Subcutaneous abdominal adipose tissue (tissue), 5 donors: Measurements from ENCODE around the gene ADGRB2.

Experiments used
- H3K27ac ChIP-seq: one replicate; pipeline ENCODE4 v1.7.0; 2013; ENCODE audit warnings: low read depth, mild to moderate bottlenecking, inconsistent platforms, low read length, moderate library complexity
- H3K27me3 ChIP-seq, 5 donors: one replicate each; pipeline ENCODE4 v1.7.0; 2013; ENCODE audit warnings: low read length in 5 of 5, inconsistent platforms in 1 of 5; ENCODE audit not compliant: control insufficient read depth in 5 of 5, insufficient read depth in 4 of 5
- H3K36me3 ChIP-seq, 5 donors: one replicate each; pipeline ENCODE4 v1.7.0; 2013; ENCODE audit warnings: low read length in 5 of 5; ENCODE audit not compliant: control insufficient read depth in 5 of 5, insufficient read depth in 5 of 5
- H3K4me1 ChIP-seq, 5 donors: one replicate each; pipeline ENCODE4 v1.7.0; 2013; ENCODE audit warnings: low read length in 5 of 5, mild to moderate bottlenecking in 3 of 5, moderate library complexity in 1 of 5; ENCODE audit not compliant: control insufficient read depth in 5 of 5, insufficient read depth in 5 of 5
- H3K4me3 ChIP-seq, 5 donors: one replicate each; pipeline ENCODE4 v1.7.0; 2013; ENCODE audit warnings: low read length in 5 of 5, low read depth in 1 of 5
- H3K9ac ChIP-seq, 5 donors: one replicate each; pipeline ENCODE4 v1.7.0; 2013; ENCODE audit warnings: low read length in 5 of 5, mild to moderate bottlenecking in 4 of 5, moderate library complexity in 3 of 5
- H3K9me3 ChIP-seq, 5 donors: one replicate each; pipeline ENCODE4 v1.7.0; 2013; ENCODE audit warnings: low read length in 5 of 5; ENCODE audit not compliant: control insufficient read depth in 5 of 5
- donor health status: healthy.
- donor health status: healthy.
- donor health status: healthy.
- donor health status: healthy.
- donor health status: healthy.

Gene ADGRB2

DNA sequence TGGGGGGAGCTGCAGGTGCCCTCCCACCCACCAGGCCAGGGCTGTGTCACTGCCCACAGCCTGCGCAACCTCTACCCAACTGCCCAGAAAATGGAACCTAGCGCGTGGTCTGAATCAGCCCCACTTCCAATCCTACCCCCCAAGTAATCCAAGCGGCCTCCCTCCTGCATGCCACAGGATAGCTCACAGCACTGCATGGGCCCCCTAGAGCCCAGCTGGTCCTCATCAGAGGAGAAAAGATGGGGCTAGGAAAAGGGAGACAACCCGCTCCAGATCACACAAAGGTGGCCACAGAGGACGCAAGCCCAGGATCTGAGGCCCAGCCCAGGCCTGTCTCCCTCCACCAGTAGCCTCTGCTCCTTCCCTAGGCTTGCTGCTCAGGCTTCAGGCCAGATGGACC lies 6.2 kb downstream of the ADGRB2 start:
- H3K4me1 ChIP-seq, result peaks cover 5 to 56% (median 46%) of the 10 kb centered on the region in 5 donors
- H3K36me3 ChIP-seq, result no peaks in the 10 kb centered on the region
- peaks cover 6 to 20% (median 10%) of the 10 kb centered on the region in 5 donors for H3K27me3 ChIP-seq
- H3K27ac ChIP-seq, result no peak overlapping the region
- no peaks in the 10 kb centered on the region for H3K9me3 ChIP-seq
- H3K9ac ChIP-seq, result no peak overlapping the region
- H3K4me3 ChIP-seq, result no peak overlapping the region

- no peak overlapping the region for H3K4me3 ChIP-seq
- H3K27me3 ChIP-seq, result peaks cover 4 to 13% (median 6%) of the 10 kb centered on the region in 5 donors
- H3K4me1 ChIP-seq, result peaks cover 5 to 53% (median 44%) of the 10 kb centered on the region in 5 donors
- no peak overlapping the region for H3K27ac ChIP-seq
- H3K36me3 ChIP-seq, result no peaks in the 10 kb centered on the region
- no peak overlapping the region for H3K9ac ChIP-seq
- H3K9me3 ChIP-seq, result no peaks in the 10 kb centered on the region
Measured at GRCh38 chr1:31757204-31757679, 6.9 kb downstream of the ADGRB2 start.

DNA sequence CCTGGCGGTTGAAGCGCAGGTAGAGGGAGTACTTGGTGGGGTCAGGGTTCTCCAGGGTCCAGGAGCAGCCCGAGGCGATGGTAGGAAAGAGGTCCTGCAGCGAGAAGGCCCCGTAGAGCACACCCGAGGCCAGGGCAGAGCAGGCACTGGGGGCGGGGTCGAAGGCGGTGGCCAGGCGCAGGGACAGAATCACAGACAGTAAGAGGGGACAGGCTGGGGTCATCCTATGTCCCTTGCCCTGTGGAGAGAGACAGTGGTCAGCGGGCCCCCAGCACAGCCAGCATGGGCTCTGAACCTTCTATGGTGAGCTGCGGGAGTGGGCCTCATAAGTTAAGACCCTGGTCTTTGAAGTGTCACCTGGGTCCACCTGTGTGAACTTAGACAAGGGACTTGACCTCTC lies 7.6 kb downstream of the ADGRB2 start:
- Histone ChIP-seq H3K9ac (no peak overlapping the region), H3K27ac (no peak overlapping the region), H3K4me1 (peaks cover 5 to 52% (median 43%) of the 10 kb centered on the region in 5 donors), H3K36me3 (no peaks in the 10 kb centered on the region), H3K27me3 (peaks cover 0 to 7% (median 2%) of the 10 kb centered on the region in 5 donors), H3K9me3 (no peaks in the 10 kb centered on the region), H3K4me3 (no peak overlapping the region)

GRCh38 chr1:31755850-31756492 lies 8.2 kb downstream of the ADGRB2 start:
- H3K36me3 ChIP-seq, result no peaks in the 10 kb centered on the region
- H3K27me3 ChIP-seq, result peaks cover 0 to 7% (median under 1%) of the 10 kb centered on the region in 5 donors

DNA sequence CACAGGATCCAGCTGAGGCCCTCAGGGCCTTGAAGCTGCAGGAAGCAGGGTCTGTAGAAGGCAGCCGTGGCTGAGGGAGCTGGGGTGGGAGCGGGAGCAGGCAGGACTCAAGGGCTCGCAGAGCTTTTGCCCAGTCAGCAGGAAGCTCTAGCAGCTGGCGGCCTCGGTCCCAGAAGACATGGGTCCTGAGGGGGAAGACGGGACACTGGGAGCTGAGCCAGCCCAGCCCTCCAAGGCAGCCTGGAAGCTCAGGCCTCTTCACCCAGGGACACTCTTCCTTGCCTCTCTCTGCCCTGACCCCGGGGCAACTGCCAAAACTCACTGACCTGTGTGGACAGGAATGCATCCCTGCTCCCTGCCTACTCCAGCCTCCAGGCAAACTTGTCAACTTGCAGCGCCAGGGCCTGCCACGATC lies 8.9 kb downstream of the ADGRB2 start:
- Histone ChIP-seq H3K27me3 (peaks cover 0 to 9% (median 0%) of the 10 kb centered on the region in 5 donors), H3K4me1 (peaks cover 5 to 40% (median 37%) of the 10 kb centered on the region in 5 donors), H3K4me3 (no peak overlapping the region), H3K36me3 (no peaks in the 10 kb centered on the region), H3K27ac (no peak overlapping the region), H3K9ac (no peak overlapping the region), H3K9me3 (no peaks in the 10 kb centered on the region)

More at GRCh38 chr1:31755850-31756492, 8.2 kb downstream of the ADGRB2 start:
- H3K9me3 ChIP-seq, result no peaks in the 10 kb centered on the region
- H3K9ac ChIP-seq, result no peak overlapping the region
- H3K27ac ChIP-seq, result no peak overlapping the region
- H3K4me3 ChIP-seq, result no peak overlapping the region
- H3K4me1 ChIP-seq, result peaks cover 5 to 45% (median 36%) of the 10 kb centered on the region in 5 donors

- no peak overlapping the region for H3K4me3 ChIP-seq
- peaks cover 5 to 35% (median 33%) of the 10 kb centered on the region in 5 donors for H3K4me1 ChIP-seq
- no peaks in the 10 kb centered on the region for H3K36me3 ChIP-seq
- H3K27ac ChIP-seq, result peak overlapping the region; percentile 10
- H3K9me3 ChIP-seq, result no peaks in the 10 kb centered on the region
- H3K27me3 ChIP-seq, result peaks cover 0 to 5% (median 0%) of the 10 kb centered on the region in 5 donors
- peak overlapping the region in 1 of 5 donors; percentile 13 for H3K9ac ChIP-seq
Measured at GRCh38 chr1:31754397-31754796, 9.7 kb downstream of the ADGRB2 start.

DNA sequence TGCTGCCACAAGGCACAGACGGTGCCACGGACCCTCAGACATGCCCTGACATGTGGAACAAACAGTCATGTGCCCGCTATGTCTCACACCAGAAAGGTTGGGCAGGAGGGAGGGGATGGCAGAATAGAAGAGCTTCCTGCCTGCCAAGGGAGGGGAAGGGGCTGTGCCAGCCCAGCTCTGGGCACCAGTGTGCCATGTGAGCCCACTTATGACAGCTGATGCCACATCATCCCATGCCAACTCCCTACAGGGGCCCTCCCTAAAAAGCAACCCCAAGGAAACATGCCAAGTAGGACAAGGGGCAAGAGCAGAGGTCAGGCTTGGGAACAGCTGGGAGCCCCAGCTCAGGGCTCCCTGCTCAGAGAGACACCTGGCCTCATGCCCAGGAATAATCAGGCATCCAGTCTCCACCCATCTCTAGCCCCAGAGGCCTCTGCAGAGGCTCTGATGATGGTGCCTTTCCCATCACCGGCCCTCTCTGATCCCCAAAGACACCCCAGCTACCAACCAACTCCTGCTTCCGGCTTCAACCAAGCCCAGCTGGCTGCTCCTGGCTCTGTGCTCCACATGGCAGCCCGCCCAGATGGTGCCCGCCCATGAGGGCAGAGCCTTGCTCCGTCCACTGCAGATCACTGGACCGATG lies 10.3 kb downstream of the ADGRB2 start:
- no peaks in the 10 kb centered on the region for H3K36me3 ChIP-seq
- H3K4me1 ChIP-seq, result peaks cover 5 to 35% (median 33%) of the 10 kb centered on the region in 5 donors
- H3K27ac ChIP-seq, result peak overlapping the region; percentile 86
- peaks cover 0 to 5% (median 0%) of the 10 kb centered on the region in 5 donors for H3K27me3 ChIP-seq
- peak overlapping the region in 1 of 5 donors; percentile 13 for H3K9ac ChIP-seq
- no peak overlapping the region for H3K4me3 ChIP-seq
- H3K9me3 ChIP-seq, result no peaks in the 10 kb centered on the region

GRCh38 chr1:31752952-31753475 lies 11.1 kb downstream of the ADGRB2 start:
- H3K9me3 ChIP-seq, result no peaks in the 10 kb centered on the region
- no peak overlapping the region for H3K4me3 ChIP-seq
- H3K36me3 ChIP-seq, result no peaks in the 10 kb centered on the region
- H3K4me1 ChIP-seq, result peaks cover 5 to 35% (median 33%) of the 10 kb centered on the region in 5 donors
- H3K27me3 ChIP-seq, result peaks cover 0 to 3% (median 0%) of the 10 kb centered on the region in 5 donors
- H3K27ac ChIP-seq, result peak overlapping the region; percentile 86
- no peak overlapping the region for H3K9ac ChIP-seq

DNA sequence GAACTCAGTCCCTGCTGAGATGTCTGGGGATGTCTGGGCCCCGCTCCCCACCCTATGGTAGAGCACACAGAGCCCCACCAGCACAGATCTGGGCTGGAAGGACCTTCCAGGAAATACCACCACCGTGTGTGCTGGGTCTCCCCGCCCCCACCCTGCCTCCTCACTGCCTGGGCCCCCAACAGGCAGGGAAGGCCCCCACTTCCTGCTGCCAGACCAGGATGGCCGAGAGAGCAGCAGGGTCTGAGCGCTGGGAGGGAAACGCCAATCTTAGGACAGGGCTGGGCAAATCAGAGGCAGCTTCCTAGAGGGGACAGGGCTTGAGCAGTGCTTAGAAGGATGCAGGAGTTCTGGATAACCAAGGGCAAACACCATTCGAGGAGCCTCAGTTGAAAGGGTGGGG lies 11.9 kb downstream of the ADGRB2 start:
- peaks cover 0 to 5% (median 0%) of the 10 kb centered on the region in 5 donors for H3K27me3 ChIP-seq
- H3K4me1 ChIP-seq, result peaks cover 5 to 35% (median 33%) of the 10 kb centered on the region in 5 donors
- no peaks in the 10 kb centered on the region for H3K9me3 ChIP-seq
- no peak overlapping the region for H3K4me3 ChIP-seq
- H3K27ac ChIP-seq, result no peak overlapping the region
- no peak overlapping the region for H3K9ac ChIP-seq
- H3K36me3 ChIP-seq, result no peaks in the 10 kb centered on the region

GRCh38 chr1:31751822-31752241 lies 12.3 kb downstream of the ADGRB2 start:
- H3K9me3 ChIP-seq, result no peaks in the 10 kb centered on the region
- no peak overlapping the region for H3K9ac ChIP-seq
- no peak overlapping the region for H3K27ac ChIP-seq
- peaks cover 0 to 7% (median 0%) of the 10 kb centered on the region in 5 donors for H3K27me3 ChIP-seq
- no peaks in the 10 kb centered on the region for H3K36me3 ChIP-seq
- H3K4me3 ChIP-seq, result no peak overlapping the region
- H3K4me1 ChIP-seq, result peaks cover 5 to 35% (median 33%) of the 10 kb centered on the region in 5 donors
